SK-N-SH (cell line): ENCODE measurements around the gene ZC3H18. TPM values are rescaled to one million over a fixed set of nuclear protein-coding genes. Genes with fewer than 3 reads are reported as not detected.

Experiments
- CTCF ChIA-PET: fragments of 300-600, 350-600 bp; formaldehyde crosslinking; extraction: SDS; loops from one replicate; lab custom pipeline; 2021; lab: Yijun Ruan, JAX
- POLR2A ChIA-PET: fragments of 350-600 bp; sonication (Branson Sonifier 250); formaldehyde crosslinking; extraction: SDS; loops from one replicate; lab custom pipeline; 2020; ENCODE audit warnings: antibody characterized with exemption, inconsistent platforms; lab: Yijun Ruan, JAX
- DNase-seq: peaks from one replicate; pipeline ENCODE4 v3.0.0; 2012
- H2AFZ ChIP-seq: fragments of 200-600 bp; sonication (generic); 2 replicates; pipeline ENCODE4 v1.8.1; 2016; ENCODE audit warnings: antibody characterized with exemption, mild to moderate bottlenecking, low read depth
- H3F3A ChIP-seq: fragments of 200-600 bp; sonication (generic); replicated peaks from 2 replicates; pipeline ENCODE3; 2016; ENCODE audit warnings: antibody characterized with exemption, mild to moderate bottlenecking; ENCODE audit not compliant: insufficient read depth
- H3K27ac ChIP-seq, 2 experiments: fragments of 200-500 bp in 1 of 2; fragments of 200-600 bp in 1 of 2; sonication (Bioruptor generic) in 1 of 2; sonication (generic), shearing (Covaris generic) in 1 of 2; 2 replicates each; pipeline versions ENCODE4 v1.5.1 to v1.6.1; 2014 to 2016; ENCODE audit warnings: low read depth in 2 of 2, inconsistent platforms in 1 of 2, low read length in 1 of 2, mild to moderate bottlenecking in 1 of 2, mixed read lengths in 1 of 2
- H3K27me3 ChIP-seq: fragments of 200-600 bp; sonication (generic), shearing (Covaris generic); 2 replicates; pipeline ENCODE4 v1.6.1; 2016; ENCODE audit warnings: mixed run types; ENCODE audit not compliant: insufficient read depth
- H3K36me3 ChIP-seq, 2 experiments: fragments of 200-500 bp in 1 of 2; fragments of 200-600 bp in 1 of 2; sonication (Bioruptor generic) in 1 of 2; sonication (generic) in 1 of 2; replicated peaks in 1 of 2; 2 replicates each; pipeline versions ENCODE3 to v1.5.1; 2014 to 2016; ENCODE audit warnings: low read length in 1 of 2, mild to moderate bottlenecking in 1 of 2; ENCODE audit not compliant: insufficient read depth in 2 of 2, control insufficient read depth in 1 of 2
- H3K4me1 ChIP-seq, 2 experiments: fragments of 200-500 bp in 1 of 2; fragments of 200-600 bp in 1 of 2; sonication (Bioruptor generic) in 1 of 2; sonication (generic), shearing (Covaris generic) in 1 of 2; 2 replicates each; pipeline versions ENCODE4 v1.5.1 to v1.6.1; 2014 to 2016; ENCODE audit warnings: low read depth in 1 of 2, low read length in 1 of 2, mixed run types in 1 of 2; ENCODE audit not compliant: insufficient read depth in 2 of 2, control insufficient read depth in 1 of 2
- H3K4me2 ChIP-seq: fragments of 200-600 bp; sonication (generic), shearing (Covaris generic); 2 replicates; pipeline ENCODE4 v1.6.1; 2017; ENCODE audit warnings: mixed run types
- H3K4me3 ChIP-seq, 2 experiments: fragments of 200-500 bp in 1 of 2; fragments of 200-600 bp in 1 of 2; sonication (Bioruptor generic) in 1 of 2; sonication (generic), shearing (Covaris generic) in 1 of 2; 2 replicates each; pipeline versions ENCODE4 v1.5.1 to v1.8.1; 2014 to 2016; ENCODE audit warnings: low read depth in 2 of 2, inconsistent platforms in 1 of 2, low read length in 1 of 2, mild to moderate bottlenecking in 1 of 2, mixed read lengths in 1 of 2, moderate library complexity in 1 of 2
- H3K79me2 ChIP-seq: fragments of 200-600 bp; sonication (generic); 2 replicates; pipeline ENCODE4 v1.8.1; 2017; ENCODE audit warnings: mild to moderate bottlenecking; ENCODE audit not compliant: insufficient read depth
- H3K9ac ChIP-seq: fragments of 200-600 bp; sonication (generic); 2 replicates; pipeline ENCODE4 v1.6.1; 2017; ENCODE audit warnings: mixed run types
- H3K9me2 ChIP-seq: fragments of 200-600 bp; sonication (generic); 2 replicates; pipeline ENCODE4 v1.6.1; 2017; ENCODE audit warnings: mixed run types
- H3K9me3 ChIP-seq: fragments of 200-600 bp; sonication (generic); 2 replicates; pipeline ENCODE4 v1.6.1; 2017; ENCODE audit warnings: mixed run types, mild to moderate bottlenecking, moderate library complexity
- H4K20me1 ChIP-seq: fragments of 200-600 bp; sonication (generic); 2 replicates; pipeline ENCODE4 v1.6.1; 2017; ENCODE audit warnings: mild to moderate bottlenecking, mixed run types; ENCODE audit not compliant: insufficient read depth
- EZH2phosphoT487 ChIP-seq: fragments of 200-600 bp; sonication (generic); IDR thresholded peaks from 2 replicates; pipeline ENCODE4 v1.6.1; 2017; ENCODE audit warnings: low read depth, mixed run types, mild to moderate bottlenecking, antibody characterized with exemption, moderate library complexity, borderline replicate concordance
- FOXM1 ChIP-seq: IDR thresholded peaks from 2 replicates; pipeline ENCODE4 v1.4.0; 2012; ENCODE audit warnings: low read depth, mild to moderate bottlenecking
- GABPA ChIP-seq: IDR thresholded peaks from 2 replicates; pipeline ENCODE4 v1.4.0; 2012; ENCODE audit warnings: low read depth, mild to moderate bottlenecking
- GATA2 ChIP-seq: sonication (generic); formaldehyde crosslinking; IDR thresholded peaks from 2 replicates; pipeline ENCODE4 v1.5.0; 2020; ENCODE audit warnings: mild to moderate bottlenecking, missing genetic modification reagents
- MEF2A ChIP-seq: IDR thresholded peaks from 2 replicates; pipeline ENCODE4 v1.4.0; 2012; ENCODE audit warnings: low read depth, borderline replicate concordance
- MXI1 ChIP-seq: IDR thresholded peaks from 2 replicates; pipeline ENCODE4 v1.6.1; 2012; ENCODE audit warnings: mild to moderate bottlenecking, low read depth, low read length, improper control_type of control experiment
- POLR2AphosphoS5 ChIP-seq: IDR thresholded peaks from 2 replicates; pipeline ENCODE4 v1.6.1; 2012; ENCODE audit warnings: low read depth, low read length
- RAD21 ChIP-seq: IDR thresholded peaks from 2 replicates; pipeline ENCODE4 v1.6.1; 2012; ENCODE audit warnings: mild to moderate bottlenecking, low read length
- RFX5 ChIP-seq: IDR thresholded peaks from 2 replicates; pipeline ENCODE4 v1.6.1; 2012; ENCODE audit warnings: mild to moderate bottlenecking, improper control_type of control experiment, low read length
- YY1 ChIP-seq: IDR thresholded peaks from 2 replicates; pipeline ENCODE4 v1.4.0; 2012; ENCODE audit warnings: low read depth, mild to moderate bottlenecking
- WGBS: methylation state at CpG from one replicate; pipeline ENCODE4 v1.1.6; 2017; ENCODE audit warnings: low lambda C conversion rate; 5-methylcytosine and 5-hydroxymethylcytosine counted together
- polyA plus RNA-seq, 3 experiments: library from polyadenylated mRNA; depleted of rRNA; stranded (reverse); fragments of >200 nt; gene quantifications; 2 replicates each; pipeline ENCODE4 v1.2.3, GENCODE V29; 2012
- TF ChIP-seq, protein P1 (sequence below): fragments of 150-350 bp; IDR thresholded peaks from 2 replicates; pipeline ENCODE4 v1.6.1; 2017; ENCODE audit warnings: antibody characterized with exemption, low read length, low read depth, borderline replicate concordance
- TF ChIP-seq, protein P2 (sequence below): IDR thresholded peaks from 2 replicates; pipeline ENCODE4 v1.6.1; 2012; ENCODE audit warnings: mild to moderate bottlenecking, low read depth, low read length, moderate library complexity
- TF ChIP-seq, protein P3 (sequence below): IDR thresholded peaks from 2 replicates; pipeline ENCODE4 v1.4.0; 2012; ENCODE audit warnings: low read depth, borderline replicate concordance
- TF ChIP-seq, protein P4 (sequence below): IDR thresholded peaks from 2 replicates; pipeline ENCODE4 v1.4.0; 2012; ENCODE audit warnings: low read depth, borderline replicate concordance
- TF ChIP-seq, protein P5 (sequence below): IDR thresholded peaks from 2 replicates; pipeline ENCODE4; 2012

Gene ZC3H18
- polyA plus RNA-seq, 1 of the 3 experiments (the other 2 are of a cell fraction), result 32.7 TPM

DNA sequence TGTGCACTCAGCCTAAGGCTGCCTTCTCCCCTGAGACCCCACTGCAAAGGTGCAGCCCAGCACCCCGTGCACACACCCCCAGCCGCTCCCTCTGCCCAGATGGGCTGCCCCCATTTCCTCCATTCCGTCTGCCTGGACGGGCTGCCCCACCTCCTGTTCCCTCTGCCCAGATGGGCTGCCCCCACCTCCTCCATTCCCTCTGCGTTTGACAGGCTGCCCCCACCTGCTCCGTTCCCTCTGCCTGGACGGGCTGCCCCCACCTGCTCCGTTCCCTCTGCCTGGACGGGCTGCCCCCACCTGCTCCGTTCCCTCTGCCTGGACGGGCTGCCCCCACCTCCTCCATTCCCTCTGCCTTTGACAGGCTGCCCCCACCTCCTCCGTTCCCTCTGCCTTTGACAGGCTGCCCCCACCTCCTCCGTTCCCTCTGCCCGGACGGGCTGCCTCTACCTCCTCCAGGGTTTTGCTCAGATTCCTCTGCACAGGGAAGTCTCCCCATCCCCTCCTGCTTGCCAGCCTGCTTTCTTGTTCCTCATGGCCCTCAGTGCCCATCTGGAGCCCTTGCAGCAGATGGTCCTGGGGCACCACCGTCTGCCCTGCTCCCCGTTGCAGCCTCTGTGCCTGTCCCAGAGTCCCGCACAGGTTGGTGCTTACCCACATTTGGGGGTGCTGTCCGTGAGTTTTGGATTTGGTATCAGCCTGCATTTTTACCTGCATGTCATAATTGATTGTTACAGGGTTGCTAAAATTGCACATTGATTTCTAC is 44.8 kb downstream of the ZC3H18 start:
- ChIA-PET CTCF (no interaction called here), POLR2A (no interaction called here)
- H3K4me2 ChIP-seq, result no peak overlapping the region
- no peaks in the 10 kb centered on the region for H3F3A ChIP-seq
- no peak overlapping the region for H3K4me3 ChIP-seq
- H3K27ac ChIP-seq, result no peak overlapping the region
- no peaks in the 10 kb centered on the region for H3K9me3 ChIP-seq
- no peak overlapping the region for H3K9ac ChIP-seq
- H2AFZ ChIP-seq, result no peak overlapping the region
- no peaks in the 10 kb centered on the region for H3K4me1 ChIP-seq
- H3K79me2 ChIP-seq, result peaks cover 20% of the 10 kb centered on the region; the same call in 1 of the 2 replicates
- 92% methylated on average over 19 of the region's 19 CpGs for WGBS
- H3K36me3 ChIP-seq, result peaks cover 6 to 40% of the 10 kb centered on the region in 2 experiments
- H4K20me1 ChIP-seq, result peaks cover 11% of the 10 kb centered on the region
- no peak for TF ChIP-seq MXI1
- H3K9me2 ChIP-seq, result no peaks in the 10 kb centered on the region
- H3K27me3 ChIP-seq, result no peaks in the 10 kb centered on the region
- DNase-seq, result no peak

DNA sequence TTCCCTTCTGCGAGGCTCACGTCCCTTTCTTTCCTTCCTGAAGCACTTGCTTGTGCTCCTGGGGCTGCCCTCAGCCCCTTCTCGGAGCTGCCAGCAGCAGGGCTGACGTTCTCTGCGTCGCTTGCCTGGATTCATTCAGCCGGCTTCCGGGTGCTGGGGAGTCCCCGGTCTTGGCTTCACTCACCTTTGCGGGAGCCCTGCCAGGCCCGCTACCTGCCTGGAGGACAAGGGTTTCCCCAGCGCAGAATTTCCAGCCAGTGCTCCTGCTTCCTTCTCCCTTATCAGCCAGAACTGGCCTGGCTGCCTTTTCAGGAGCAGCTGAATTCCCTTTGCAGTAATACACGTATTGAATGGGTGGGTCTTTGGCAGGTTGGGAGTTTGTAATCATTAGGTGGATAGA is 46.1 kb downstream of the ZC3H18 start:
- TF ChIP-seq RFX5, result no peak
- no peak for TF ChIP-seq MEF2A
- TF ChIP-seq, protein P1, sequence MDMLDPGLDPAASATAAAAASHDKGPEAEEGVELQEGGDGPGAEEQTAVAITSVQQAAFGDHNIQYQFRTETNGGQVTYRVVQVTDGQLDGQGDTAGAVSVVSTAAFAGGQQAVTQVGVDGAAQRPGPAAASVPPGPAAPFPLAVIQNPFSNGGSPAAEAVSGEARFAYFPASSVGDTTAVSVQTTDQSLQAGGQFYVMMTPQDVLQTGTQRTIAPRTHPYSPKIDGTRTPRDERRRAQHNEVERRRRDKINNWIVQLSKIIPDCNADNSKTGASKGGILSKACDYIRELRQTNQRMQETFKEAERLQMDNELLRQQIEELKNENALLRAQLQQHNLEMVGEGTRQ, result no peak
- no peak for TF ChIP-seq FOXM1
- TF ChIP-seq, protein P2, sequence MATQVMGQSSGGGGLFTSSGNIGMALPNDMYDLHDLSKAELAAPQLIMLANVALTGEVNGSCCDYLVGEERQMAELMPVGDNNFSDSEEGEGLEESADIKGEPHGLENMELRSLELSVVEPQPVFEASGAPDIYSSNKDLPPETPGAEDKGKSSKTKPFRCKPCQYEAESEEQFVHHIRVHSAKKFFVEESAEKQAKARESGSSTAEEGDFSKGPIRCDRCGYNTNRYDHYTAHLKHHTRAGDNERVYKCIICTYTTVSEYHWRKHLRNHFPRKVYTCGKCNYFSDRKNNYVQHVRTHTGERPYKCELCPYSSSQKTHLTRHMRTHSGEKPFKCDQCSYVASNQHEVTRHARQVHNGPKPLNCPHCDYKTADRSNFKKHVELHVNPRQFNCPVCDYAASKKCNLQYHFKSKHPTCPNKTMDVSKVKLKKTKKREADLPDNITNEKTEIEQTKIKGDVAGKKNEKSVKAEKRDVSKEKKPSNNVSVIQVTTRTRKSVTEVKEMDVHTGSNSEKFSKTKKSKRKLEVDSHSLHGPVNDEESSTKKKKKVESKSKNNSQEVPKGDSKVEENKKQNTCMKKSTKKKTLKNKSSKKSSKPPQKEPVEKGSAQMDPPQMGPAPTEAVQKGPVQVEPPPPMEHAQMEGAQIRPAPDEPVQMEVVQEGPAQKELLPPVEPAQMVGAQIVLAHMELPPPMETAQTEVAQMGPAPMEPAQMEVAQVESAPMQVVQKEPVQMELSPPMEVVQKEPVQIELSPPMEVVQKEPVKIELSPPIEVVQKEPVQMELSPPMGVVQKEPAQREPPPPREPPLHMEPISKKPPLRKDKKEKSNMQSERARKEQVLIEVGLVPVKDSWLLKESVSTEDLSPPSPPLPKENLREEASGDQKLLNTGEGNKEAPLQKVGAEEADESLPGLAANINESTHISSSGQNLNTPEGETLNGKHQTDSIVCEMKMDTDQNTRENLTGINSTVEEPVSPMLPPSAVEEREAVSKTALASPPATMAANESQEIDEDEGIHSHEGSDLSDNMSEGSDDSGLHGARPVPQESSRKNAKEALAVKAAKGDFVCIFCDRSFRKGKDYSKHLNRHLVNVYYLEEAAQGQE, result no peak
- TF ChIP-seq EZH2phosphoT487, result no peak
- no peak for TF ChIP-seq RAD21
- TF ChIP-seq, protein P3, sequence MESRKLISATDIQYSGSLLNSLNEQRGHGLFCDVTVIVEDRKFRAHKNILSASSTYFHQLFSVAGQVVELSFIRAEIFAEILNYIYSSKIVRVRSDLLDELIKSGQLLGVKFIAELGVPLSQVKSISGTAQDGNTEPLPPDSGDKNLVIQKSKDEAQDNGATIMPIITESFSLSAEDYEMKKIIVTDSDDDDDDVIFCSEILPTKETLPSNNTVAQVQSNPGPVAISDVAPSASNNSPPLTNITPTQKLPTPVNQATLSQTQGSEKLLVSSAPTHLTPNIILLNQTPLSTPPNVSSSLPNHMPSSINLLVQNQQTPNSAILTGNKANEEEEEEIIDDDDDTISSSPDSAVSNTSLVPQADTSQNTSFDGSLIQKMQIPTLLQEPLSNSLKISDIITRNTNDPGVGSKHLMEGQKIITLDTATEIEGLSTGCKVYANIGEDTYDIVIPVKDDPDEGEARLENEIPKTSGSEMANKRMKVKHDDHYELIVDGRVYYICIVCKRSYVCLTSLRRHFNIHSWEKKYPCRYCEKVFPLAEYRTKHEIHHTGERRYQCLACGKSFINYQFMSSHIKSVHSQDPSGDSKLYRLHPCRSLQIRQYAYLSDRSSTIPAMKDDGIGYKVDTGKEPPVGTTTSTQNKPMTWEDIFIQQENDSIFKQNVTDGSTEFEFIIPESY, result no peak
- TF ChIP-seq YY1, result no peak
- TF ChIP-seq, protein P4, sequence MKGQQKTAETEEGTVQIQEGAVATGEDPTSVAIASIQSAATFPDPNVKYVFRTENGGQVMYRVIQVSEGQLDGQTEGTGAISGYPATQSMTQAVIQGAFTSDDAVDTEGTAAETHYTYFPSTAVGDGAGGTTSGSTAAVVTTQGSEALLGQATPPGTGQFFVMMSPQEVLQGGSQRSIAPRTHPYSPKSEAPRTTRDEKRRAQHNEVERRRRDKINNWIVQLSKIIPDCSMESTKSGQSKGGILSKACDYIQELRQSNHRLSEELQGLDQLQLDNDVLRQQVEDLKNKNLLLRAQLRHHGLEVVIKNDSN, result no peak
- TF ChIP-seq, protein P5, sequence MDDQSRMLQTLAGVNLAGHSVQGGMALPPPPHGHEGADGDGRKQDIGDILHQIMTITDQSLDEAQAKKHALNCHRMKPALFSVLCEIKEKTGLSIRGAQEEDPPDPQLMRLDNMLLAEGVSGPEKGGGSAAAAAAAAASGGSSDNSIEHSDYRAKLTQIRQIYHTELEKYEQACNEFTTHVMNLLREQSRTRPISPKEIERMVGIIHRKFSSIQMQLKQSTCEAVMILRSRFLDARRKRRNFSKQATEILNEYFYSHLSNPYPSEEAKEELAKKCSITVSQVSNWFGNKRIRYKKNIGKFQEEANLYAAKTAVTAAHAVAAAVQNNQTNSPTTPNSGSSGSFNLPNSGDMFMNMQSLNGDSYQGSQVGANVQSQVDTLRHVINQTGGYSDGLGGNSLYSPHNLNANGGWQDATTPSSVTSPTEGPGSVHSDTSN, result no peak
- no peak for TF ChIP-seq GABPA
- no peak for TF ChIP-seq GATA2 (CRISPR knock-in tag)
- no peak for TF ChIP-seq POLR2AphosphoS5
- WGBS, result 95% methylated on average over 11 of the region's 13 CpGs
- Histone ChIP-seq H3K27ac (no peak overlapping the region), H3K4me3 (no peak overlapping the region), H3K4me2 (no peak overlapping the region), H3K79me2 (peaks cover 20% of the 10 kb centered on the region; the same call in 1 of the 2 replicates), H4K20me1 (peaks cover 13% of the 10 kb centered on the region), H3K36me3 (peaks cover 0 to 27% of the 10 kb centered on the region in 2 experiments), H3F3A (no peaks in the 10 kb centered on the region), H3K4me1 (no peaks in the 10 kb centered on the region), H2AFZ (no peak overlapping the region), H3K27me3 (no peaks in the 10 kb centered on the region), H3K9me2 (no peaks in the 10 kb centered on the region), H3K9ac (no peak overlapping the region), H3K9me3 (no peaks in the 10 kb centered on the region)
- no peak for DNase-seq
- ChIA-PET POLR2A (no interaction called here), CTCF (no interaction called here)
